NCI-H510A (cell line): ENCODE data around the gene CCDC9.
"Not testable (repeated sequence)": the region's sequence is repeated elsewhere in the genome, so short reads cannot be mapped to it uniquely, and the experiment has no call there.

Experiments used
- DNase-seq: peaks from one replicate; lab custom pipeline; 2025; lab: John Stamatoyannopoulos, UW

CCDC9 gene

DNA sequence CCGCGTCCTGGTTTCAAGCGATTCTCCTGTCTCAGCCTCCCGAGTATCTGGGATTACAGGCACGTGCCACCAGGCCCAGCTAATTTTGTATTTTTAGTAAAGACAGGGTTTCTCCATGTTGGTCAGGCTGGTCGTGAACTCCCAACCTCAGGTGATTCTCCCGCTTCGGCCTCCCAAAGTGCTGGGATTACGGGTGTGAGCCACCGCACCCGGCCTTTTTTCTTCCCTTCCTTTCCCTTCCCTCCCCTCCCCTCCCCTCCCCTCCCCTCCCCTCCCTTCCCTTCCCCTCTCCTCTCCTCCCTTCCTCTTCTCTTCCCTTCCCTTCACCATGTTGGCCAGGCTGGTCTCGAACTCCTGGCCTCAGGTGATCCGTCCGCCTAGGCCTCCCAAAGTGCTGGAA, 44.5 kb downstream of the CCDC9 start:
- DNase-seq: not testable (repeated sequence)

DNA sequence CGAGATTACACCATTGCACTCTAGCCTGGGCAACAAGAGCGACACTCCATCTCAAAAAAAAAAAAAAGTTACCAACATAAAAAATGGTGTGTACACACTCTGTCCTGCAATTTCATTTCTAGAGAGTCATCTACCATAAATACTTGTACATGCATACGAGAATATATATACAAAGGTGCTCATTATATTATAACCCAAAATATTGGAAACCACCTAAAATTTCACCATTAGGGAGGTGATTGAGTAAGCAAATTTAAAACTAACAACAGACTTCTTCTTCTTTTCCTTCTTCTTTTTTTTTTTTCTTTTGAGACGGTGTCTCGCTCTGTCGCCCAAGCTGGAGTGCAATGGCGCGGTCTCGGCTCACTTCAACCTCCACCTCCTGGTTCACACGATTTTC, 45.9 kb downstream of the CCDC9 start:
- no peak for DNase-seq

DNA sequence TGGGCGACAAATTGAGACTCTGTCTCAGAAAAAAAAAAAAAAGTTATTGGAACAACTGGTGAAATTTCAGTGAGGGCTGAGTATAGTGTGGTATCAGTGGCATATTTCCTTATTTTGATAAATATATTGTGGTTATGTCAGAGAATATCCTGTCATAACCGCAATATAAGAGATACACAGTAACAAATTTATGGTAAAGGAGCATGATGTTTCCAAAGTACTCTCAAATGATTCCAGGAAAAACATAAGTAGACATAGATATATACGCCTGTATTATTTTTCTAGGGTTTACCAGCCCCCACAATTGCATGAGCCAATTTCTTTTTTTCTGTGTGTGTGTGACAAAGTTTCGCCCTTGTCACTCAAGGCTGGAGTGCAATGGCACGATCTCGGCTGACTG, 47.6 kb downstream of the CCDC9 start:
- DNase-seq: no peak

DNA sequence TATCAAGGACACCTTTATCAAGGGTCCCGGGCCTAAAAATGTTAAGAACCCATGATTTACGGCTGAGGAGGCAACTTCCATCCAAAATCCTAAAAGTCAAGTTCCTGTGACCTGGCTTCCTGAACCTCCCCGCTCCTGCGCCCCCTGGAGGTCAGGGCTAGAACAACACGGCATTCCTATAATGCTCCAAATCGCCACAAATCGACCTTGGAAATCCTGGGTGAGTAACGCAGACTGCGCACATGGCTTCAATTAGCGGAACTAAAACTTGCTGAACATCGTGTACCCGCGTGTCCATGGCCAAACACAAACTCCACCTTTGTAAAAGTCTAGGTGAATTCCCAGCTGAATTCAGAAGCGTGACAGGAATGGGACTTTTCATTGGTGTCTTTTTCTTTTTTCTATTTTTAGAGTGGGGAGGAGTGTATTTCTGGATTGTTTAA, 49.0 kb downstream of the CCDC9 start:
- no peak for DNase-seq

DNA sequence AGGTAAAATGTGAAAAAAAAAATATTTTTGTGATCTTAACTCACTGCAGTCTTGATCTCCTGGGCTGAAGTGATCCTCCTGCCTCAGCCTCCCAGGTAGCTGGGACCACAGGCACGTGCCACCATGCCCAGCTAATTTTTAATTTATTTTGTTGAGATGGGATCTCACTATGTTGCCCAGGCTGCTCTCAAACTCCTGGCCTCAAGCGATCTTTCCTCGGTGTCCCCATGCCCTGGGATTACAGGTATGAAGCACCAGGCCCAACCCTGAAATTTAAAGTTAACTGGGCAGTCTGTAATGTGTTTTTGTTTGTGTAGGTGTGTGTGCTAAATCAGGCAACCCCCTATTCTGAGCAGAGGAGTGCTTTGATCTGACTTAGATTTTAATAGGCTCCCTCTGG, 50.0 kb downstream of the CCDC9 start:
- no peak for DNase-seq

DNA sequence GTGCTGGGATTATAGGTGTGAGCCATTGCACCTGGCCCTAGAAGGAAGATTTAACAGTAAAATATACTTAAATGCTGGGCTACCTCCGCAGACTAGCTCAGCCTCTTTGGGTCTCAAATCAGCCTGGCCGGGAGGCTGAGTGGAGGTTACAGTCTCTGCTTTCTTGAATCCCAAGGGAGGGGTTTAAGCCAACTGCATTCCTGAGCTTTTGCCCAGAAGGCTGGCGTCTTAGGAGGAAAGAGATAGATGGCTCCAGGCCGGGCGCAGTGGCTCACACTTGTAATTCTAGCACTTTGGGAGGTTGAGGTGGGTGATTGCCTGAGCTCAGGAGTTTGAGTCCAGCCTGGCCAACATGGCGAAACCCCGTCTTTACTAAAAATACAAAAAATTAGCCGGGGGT, 52.7 kb downstream of the CCDC9 start:
- DNase-seq: no peak

DNA sequence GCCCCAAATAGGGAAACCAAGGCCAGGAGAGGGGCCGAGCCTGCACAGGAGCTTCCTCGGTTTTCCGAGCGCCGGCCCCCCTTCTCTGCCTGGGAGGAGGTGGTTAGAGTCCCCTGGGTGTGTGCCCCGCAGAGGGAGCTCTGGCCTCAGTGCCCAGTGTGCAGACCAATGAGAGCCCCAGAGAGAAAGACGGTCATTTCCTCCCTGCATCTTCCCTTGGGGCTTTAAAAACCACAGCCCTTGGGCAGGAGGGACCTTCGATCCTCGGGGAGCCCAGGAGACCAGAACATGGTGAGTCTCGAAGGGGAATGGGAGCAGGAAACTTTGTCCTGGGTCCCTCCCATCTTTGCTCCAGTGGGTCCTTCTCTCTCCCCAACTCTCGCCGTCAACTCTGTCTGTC, 53.3 kb downstream of the CCDC9 start, which contains the start of gene C5AR1:
C5AR1 (plus strand) TSS at position 254 of the 400 bp plus-strand sequence; CDS start at position 289, 35 bp downstream.
- no peak for DNase-seq

DNA sequence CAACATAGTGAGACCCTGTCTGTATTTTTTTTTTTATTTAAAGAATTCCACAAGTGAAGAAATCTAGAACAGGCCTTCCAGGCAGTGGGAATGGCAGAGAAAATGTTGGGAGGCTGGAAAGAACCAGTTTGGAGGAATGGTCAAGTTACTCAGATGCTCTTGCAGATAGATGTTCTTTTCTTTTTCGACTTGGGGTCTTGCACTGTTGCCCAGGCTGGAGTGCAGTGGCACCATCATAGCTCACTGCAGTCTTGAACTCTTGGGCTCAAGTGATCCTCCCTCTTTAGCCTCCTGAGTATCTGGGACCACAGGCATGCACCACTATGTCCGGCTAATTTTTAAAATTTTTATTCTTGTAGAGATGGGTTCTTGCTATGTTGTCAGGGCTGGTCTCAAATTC, 54.0 kb downstream of the CCDC9 start:
- no peak for DNase-seq

DNA sequence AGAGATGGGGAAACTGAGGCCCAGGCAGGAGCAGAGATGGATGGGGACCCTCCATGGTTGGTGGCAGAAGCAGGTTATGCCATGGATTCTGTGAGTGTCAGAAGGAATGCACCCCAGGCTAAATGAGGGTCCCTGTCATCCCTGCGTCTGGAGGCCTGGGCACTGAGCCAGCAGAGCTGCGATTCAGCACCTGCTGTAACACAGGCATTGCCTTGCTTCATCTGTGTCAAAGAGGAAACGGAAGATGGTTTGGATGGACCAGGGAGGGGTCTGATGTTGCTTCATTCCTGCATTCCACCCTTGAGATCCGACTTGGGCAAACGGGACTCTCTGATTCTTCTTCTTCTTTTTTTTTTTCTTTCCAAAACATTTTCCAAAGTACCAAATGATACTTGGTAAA, 54.5 kb downstream of the CCDC9 start:
- DNase-seq: no peak

DNA sequence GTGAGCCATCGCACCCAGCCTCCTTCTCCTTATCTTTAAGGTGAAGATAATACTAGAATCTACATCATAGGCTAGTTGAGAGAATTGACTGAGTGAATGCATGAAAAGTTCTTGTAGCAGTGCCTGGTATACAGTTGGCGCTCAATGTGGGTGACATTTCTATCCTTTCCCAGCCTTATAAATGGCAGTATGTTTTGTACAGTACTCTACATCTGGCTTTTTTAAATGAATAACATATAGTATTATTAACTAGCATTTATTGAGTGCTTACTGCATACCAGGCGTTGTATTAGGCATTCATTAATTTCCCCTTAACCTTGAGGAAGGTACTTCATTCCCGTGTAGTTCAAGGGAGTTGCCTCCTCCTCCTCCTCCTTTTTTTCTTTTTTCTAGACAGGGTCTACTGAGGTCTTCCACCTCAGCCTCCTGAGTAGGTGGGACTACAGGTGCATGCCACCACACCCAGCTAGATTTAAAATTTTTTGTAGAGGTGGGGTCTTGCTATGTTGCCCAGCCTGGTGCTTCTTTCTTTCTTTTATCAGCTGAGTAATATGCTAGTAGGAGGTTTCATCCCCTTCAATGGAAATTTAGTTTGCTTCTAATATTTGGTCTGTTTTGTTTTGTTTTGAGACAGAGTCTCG, 56.2 kb downstream of the CCDC9 start:
- DNase-seq: no peak

DNA sequence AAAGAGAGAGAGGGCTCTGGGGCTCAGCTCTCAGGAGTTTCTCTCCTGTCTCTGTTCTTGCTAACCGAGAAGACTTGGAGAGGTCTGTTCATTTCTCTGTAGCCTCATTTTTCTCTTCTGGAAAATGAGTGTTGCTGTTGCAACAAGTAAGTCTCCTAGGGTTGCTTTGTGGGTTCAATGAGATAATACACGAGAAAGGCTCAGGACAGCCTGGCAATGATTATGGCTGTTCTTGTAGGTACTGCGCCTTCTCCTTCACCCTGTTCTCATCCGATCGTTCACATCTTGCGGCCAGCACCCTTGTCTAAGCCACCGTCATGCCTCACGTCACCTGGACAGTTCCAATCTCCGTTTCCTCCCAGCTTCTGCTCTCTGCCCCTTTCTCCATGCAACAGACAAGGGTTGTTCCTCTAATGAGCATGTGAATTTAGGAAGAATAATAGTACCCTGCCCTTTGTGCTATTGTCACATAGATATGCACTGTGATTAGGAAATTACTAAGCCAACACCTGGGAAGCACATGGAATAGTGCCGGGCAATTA, 57.5 kb downstream of the CCDC9 start:
- no peak for DNase-seq

DNA sequence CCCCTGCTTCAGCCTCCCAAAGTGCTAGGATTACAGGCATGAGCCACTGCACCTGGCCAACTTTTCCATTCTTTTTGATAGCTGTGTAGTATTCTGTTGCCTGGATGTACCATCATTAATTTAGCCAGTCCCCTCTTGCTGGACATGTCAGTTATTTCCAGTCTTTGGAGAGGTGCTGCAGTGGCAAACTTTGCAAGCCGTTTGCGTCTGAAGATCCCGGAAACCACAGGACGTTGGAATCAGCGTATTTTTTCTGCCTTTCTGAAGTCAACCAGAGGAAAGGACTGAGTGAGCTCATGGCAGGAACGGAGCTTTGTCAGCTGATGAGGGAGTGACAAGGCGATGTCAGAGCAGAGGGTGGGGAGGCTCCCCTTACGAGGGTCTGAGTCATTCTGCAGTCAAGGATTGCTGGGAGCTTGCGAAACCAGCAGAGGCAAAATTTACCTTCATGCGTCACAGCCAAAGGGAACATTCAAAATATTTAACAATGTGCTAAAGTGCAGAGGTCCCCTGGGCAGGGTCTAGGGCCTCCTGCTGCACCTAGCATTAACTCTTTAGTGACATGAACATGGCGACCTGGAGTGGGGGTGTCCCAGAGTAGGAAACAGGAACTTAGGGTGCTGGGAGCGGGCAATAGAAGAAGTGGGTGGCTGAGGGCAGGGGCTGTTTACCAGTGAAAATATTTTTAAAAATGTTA, 58.9 kb downstream of the CCDC9 start:
- DNase-seq: no peak

DNA sequence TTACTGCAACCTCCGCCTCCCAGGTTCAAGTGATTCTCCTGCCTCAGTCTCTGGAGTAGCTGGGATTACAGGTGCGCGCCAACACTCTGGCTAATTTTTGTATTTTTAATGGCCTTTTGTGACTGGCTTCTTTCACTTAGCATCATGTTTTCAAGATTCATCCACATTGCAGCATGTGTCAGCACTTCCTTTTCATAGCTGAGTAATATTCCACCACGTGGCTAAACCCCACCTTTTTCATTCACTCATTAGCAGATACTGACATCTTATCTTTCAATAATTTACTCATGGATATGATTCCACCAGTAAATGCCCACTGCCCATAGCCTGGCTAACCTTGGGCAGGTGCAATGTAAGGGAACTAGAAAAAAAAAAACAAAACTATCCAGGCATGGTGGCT, 60.2 kb downstream of the CCDC9 start:
- DNase-seq: no peak

DNA sequence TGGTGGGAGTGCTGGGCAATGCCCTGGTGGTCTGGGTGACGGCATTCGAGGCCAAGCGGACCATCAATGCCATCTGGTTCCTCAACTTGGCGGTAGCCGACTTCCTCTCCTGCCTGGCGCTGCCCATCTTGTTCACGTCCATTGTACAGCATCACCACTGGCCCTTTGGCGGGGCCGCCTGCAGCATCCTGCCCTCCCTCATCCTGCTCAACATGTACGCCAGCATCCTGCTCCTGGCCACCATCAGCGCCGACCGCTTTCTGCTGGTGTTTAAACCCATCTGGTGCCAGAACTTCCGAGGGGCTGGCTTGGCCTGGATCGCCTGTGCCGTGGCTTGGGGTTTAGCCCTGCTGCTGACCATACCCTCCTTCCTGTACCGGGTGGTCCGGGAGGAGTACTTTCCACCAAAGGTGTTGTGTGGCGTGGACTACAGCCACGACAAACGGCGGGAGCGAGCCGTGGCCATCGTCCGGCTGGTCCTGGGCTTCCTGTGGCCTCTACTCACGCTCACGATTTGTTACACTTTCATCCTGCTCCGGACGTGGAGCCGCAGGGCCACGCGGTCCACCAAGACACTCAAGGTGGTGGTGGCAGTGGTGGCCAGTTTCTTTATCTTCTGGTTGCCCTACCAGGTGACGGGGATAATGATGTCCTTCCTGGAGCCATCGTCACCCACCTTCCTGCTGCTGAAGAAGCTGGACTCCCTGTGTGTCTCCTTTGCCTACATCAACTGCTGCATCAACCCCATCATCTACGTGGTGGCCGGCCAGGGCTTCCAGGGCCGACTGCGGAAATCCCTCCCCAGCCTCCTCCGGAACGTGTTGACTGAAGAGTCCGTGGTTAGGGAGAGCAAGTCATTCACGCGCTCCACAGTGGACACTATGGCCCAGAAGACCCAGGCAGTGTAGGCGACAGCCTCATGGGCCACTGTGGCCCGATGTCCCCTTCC, 63.9 kb downstream of the CCDC9 start:
- no peak for DNase-seq
